Measurements from ENCODE around the gene TAS1R1.
A peak's percentile ranks its signal among the peaks of the same experiment; 100 is the strongest.
"Not testable (repeated sequence)": the region's sequence is repeated elsewhere in the genome, so short reads cannot be mapped to it uniquely, and the experiment has no call there.

TAS1R1 gene

DNA sequence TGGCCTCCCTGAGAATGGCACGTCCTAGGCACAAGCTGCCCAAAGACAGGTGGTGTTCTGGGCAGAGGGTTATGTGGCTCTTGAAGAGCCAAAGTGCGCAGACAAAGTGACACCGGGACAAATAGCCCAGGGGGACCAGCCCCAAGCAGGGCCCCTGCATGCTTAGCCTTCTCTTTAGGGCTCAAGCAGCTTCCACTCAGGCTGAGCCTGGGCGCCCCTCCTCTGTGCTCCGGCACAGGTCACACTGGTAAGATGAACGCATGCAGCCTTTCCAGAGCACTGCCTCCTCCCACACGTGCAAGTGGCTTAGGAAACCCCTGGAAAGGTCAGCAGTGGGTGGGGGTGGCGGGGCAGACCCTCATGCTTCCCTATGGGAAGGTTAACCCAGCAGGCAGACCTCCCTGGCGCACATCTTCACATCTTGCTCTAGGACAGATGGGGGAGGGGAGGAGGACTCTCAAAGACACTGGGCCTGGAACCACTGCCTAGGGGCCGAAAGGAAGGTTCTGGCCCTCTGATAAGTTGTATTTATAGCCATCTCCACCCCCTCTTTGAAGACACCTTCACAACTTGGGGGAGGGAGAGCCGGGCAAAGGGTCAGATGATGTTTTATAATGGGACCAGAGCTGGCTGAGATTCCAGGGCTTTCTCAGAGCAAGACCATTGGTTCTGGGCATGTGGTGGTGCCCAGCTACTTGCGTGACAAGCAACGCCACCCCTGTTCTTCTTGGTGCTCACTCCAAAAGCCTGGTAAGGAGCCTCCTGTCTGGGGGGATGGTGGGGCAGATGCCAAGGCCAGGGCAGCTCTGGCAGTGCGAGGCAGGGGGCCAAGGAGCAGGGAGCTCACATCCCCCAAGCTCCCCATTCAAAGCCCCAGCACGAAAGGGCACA is 42.0 kb downstream of the TAS1R1 start:
- no peak for TF ChIP-seq CTCF (conservative IDR thresholded peaks at IDR 0.05; ENCODE audit: low read depth, low read length)
- no peak for DNase-seq (ENCODE audit: low read depth)
- H3K4me3 ChIP-seq (ENCODE audit: low read length), result no peak overlapping the region

DNA sequence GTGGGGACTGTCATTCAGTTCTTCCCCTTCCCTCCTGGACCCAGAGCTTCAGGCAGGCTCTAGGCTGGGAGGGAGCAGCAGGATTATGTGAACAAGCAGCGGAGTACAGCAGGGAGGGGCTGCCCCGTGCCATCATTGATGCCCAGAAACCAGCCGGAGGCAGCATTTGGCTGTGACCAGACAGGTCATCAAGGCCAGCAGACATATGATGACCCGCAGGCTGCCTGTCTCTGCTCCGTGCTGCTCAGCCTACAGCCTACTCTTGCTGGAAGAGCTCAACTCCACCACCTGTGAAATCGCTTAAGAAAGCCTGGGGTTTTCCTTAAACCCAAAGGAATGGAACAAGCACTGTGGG is 42.6 kb downstream of the TAS1R1 start:
- DNase-seq (ENCODE audit: low read depth), result no peak
- no peak overlapping the region for H3K4me3 ChIP-seq (ENCODE audit: low read length)

DNA sequence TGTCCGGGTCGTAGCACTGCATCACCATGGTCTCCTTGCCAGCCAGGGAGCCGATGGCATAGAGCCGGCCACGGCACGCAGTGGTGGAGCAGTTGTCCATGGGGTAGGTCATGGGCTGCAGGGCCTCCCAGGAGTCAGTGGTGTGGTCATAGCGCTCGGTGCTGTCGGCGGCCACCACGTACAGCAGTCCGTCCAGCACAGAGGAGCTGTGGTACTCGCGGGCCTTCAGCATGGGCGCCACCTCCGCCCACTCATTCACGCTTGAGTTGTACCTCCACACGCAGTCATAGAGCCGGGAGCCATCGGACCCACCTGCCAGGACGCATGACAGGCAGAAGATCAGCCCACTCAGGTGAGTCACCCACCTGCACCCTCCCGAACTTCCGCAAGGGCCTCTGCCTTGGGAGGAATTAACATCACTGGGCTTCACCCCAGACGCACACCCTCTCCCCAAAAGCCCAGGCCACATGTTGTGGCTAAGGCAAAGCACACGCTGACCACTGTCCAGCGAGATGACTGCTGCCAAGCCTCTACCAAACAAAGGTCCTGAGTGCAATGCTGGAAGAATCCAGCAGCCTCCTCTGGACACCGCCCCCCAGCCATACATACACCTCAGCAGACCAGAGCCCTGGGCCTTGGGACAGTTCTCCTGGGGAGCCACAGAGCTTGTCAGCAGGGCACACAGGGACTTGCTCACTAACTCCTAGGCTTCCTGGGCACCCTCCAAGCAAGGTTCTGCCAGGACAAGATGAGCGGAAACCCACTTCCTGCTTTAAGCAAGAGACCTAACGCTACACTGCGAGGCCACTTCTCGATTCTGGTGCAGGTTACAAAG is 44.3 kb downstream of the TAS1R1 start:
- H3K4me3 ChIP-seq (ENCODE audit: low read length), result peak overlapping the region; percentile 94
- TF ChIP-seq CTCF (conservative IDR thresholded peaks at IDR 0.05; ENCODE audit: low read depth, low read length), result no peak
- DNase-seq (ENCODE audit: low read depth), result no peak

More for the DNA sequence above, 42.6 kb downstream of the TAS1R1 start:
- no peak for TF ChIP-seq CTCF (conservative IDR thresholded peaks at IDR 0.05; ENCODE audit: low read depth, low read length)

DNA sequence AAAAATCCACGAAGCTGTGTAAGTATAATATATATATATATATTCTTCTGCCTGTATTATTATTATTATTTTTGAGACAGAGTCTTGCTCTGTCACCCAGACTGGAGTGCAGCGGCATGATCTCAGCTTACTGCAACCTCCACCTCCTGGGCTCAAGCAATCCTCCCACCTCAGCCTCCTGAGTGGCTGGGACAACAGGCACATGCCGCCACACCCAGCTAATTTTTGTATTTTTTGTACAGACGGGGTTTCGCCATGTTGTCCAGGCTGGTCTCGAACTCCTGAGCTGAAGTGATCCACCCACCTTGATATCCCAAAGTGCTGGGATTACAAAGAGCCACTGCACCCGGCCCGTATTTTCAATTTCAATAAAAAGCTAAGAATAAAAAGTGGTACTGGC is 44.9 kb downstream of the TAS1R1 start:
- not testable (repeated sequence) for DNase-seq (ENCODE audit: low read depth)
- peak overlapping the region; percentile 94 for H3K4me3 ChIP-seq (ENCODE audit: low read length)

GRCh38 chr1:6600410-6601048 is 45.4 kb downstream of the TAS1R1 start:
- H3K4me3 ChIP-seq (ENCODE audit: low read length), result peak overlapping the region; percentile 94
- no peak for TF ChIP-seq CTCF (conservative IDR thresholded peaks at IDR 0.05; ENCODE audit: low read depth, low read length)
- DNase-seq (ENCODE audit: low read depth), result no peak

DNA sequence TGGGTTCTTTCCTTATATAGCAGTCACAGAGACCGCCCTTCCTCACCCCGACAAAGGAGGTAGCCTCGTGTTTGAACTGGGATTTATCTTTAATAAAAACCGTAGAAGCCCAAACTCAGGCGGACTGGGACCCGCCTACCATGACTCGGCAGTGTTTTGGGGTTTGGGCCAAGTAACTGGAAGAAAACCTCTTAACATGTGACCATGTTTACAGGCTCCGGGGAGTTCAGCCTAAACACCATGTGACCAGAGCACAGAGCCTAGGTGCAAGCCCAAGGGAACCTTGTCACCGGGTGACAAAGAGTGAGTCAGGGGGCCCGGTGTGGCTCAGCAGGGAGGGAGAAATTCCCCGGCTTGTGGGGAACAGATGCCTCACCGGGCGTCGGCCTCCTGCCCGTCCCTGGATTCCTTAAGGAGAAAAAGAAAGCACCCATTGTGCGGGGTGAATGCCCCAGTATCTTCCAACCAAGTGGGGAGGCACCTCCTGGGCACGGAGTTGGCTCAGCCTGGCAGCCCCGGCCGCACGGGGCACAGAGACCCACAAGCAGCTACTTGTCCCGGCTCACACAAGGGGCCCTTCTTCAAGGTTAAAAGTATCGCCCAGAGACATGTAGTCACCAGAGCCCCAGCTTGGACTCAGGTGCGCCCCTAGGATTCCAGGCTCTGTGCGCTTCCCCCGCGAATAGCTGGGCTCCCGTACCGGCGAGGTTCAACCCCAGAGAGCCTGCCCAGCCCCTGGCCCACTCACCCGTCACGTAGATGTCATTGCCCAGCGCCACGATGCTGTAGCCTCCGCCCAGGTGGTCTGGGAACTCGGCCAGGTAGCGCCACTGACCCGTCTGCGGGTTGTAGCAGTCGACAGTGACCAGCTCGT is 46.2 kb downstream of the TAS1R1 start:
- peak overlapping the region; percentile 94 for H3K4me3 ChIP-seq (ENCODE audit: low read length)
- peak; percentile 21 for TF ChIP-seq CTCF (conservative IDR thresholded peaks at IDR 0.05; ENCODE audit: low read depth, low read length)
- DNase-seq (ENCODE audit: low read depth), result peak; percentile 93

All from retinal pigment epithelial cell (primary cell).